ENCODE results near the gene B3GAT3. TPM values are rescaled to one million over a fixed set of nuclear protein-coding genes. Genes with fewer than 3 reads are reported as not detected.

The B3GAT3 gene
- total and polyA plus RNA-seq, 7 donors, result 9.7 to 47.5 (median 16.1) TPM

DNA sequence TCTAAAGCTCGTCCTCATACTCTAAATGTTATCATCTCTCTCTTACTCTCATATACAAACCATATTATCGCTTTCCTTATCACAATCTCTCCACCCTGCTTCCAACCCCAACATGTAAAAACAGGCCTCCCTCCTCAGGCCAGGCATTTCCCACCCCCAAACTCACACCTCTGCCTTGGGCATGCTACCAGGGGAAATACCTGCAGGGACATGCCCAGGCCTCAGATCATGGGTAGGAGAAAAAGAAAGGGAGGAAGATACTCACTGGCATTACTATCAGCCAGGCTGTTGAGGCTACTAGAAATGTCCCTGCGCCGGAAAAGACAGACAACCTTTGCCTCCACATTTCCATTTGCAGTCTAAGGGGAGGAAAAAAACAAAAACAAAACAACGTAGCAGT, 21.9 kb downstream of the B3GAT3 start:
- H3K4me1 ChIP-seq, result peaks cover 0 to 43% (median 39%) of the 10 kb centered on the region in 4 donors
- no peaks in the 10 kb centered on the region for H3K9me3 ChIP-seq
- no peaks in the 10 kb centered on the region for H3K27me3 ChIP-seq
- 53 to 70% methylated on average over 5 of the region's 5 CpGs for WGBS, 2 donors
- peak overlapping the region; percentile 89 to 99 (median 94) for H3K4me3 ChIP-seq
- TF ChIP-seq POLR2A (IDR thresholded peaks at IDR 0.05), result no peak
- no peak for TF ChIP-seq POLR2AphosphoS5 (IDR thresholded peaks at IDR 0.05)
- TF ChIP-seq CTCF (IDR thresholded peaks at IDR 0.05), result no peak
- no peak for TF ChIP-seq EP300 (IDR thresholded peaks at IDR 0.05)
- DNase-seq, result no peak
- peaks cover 30 to 51% (median 35%) of the 10 kb centered on the region in 4 donors for H3K36me3 ChIP-seq
- H3K27ac ChIP-seq, result peak overlapping the region; percentile 94 to 99 (median 97)
- intact Hi-C loops (cut with DNase I), result loop anchor here (5.0 kb wide), 1 partner anchor 48 kb away; no protein-coding TSS in a partner anchor

- no peak for TF ChIP-seq POLR2A (IDR thresholded peaks at IDR 0.05)
- TF ChIP-seq EP300 (IDR thresholded peaks at IDR 0.05), result no peak
- peak in 3 of 4 donors; percentile 69 to 77 (median 76) for TF ChIP-seq POLR2AphosphoS5 (IDR thresholded peaks at IDR 0.05)
- no peak for TF ChIP-seq CTCF (IDR thresholded peaks at IDR 0.05)
- H3K27ac ChIP-seq, result peak overlapping the region; percentile 94 to 99 (median 97)
- peak; percentile 99 for DNase-seq
- H3K27me3 ChIP-seq, result no peaks in the 10 kb centered on the region
- 33 to 44% methylated on average over 7 of the region's 7 CpGs for WGBS, 2 donors
- H3K9me3 ChIP-seq, result no peaks in the 10 kb centered on the region
- H3K36me3 ChIP-seq, result peaks cover 30 to 51% (median 40%) of the 10 kb centered on the region in 4 donors
- H3K4me3 ChIP-seq, result peak overlapping the region in 2 of 4 donors; percentile 89 to 99
- intact Hi-C loops (cut with DNase I), result no loop called here
- peaks cover 0 to 43% (median 39%) of the 10 kb centered on the region in 4 donors for H3K4me1 ChIP-seq
Observed at GRCh38 chr11:62599069-62599696, 22.6 kb downstream of the B3GAT3 start.

- TF ChIP-seq EP300 (IDR thresholded peaks at IDR 0.05) (no peak), CTCF (IDR thresholded peaks at IDR 0.05) (no peak), POLR2AphosphoS5 (IDR thresholded peaks at IDR 0.05) (no peak), POLR2A (IDR thresholded peaks at IDR 0.05) (no peak)
- Histone ChIP-seq H3K9me3 (no peaks in the 10 kb centered on the region), H3K27me3 (no peaks in the 10 kb centered on the region), H3K36me3 (peaks cover 30 to 53% (median 43%) of the 10 kb centered on the region in 4 donors), H3K27ac (no peak overlapping the region), H3K4me3 (no peak overlapping the region), H3K4me1 (peaks cover 0 to 44% (median 41%) of the 10 kb centered on the region in 4 donors)
- intact Hi-C loops (cut with DNase I), result loop anchor here (2.0 kb wide), 1 partner anchor 18 kb away; the partner anchor contains the start of genes EML3 and ROM1
- DNase-seq, result no peak
- 91 to 93% methylated on average over 8 of the region's 8 CpGs for WGBS, 2 donors
Observed at GRCh38 chr11:62595124-62595523, 26.7 kb downstream of the B3GAT3 start.

DNA sequence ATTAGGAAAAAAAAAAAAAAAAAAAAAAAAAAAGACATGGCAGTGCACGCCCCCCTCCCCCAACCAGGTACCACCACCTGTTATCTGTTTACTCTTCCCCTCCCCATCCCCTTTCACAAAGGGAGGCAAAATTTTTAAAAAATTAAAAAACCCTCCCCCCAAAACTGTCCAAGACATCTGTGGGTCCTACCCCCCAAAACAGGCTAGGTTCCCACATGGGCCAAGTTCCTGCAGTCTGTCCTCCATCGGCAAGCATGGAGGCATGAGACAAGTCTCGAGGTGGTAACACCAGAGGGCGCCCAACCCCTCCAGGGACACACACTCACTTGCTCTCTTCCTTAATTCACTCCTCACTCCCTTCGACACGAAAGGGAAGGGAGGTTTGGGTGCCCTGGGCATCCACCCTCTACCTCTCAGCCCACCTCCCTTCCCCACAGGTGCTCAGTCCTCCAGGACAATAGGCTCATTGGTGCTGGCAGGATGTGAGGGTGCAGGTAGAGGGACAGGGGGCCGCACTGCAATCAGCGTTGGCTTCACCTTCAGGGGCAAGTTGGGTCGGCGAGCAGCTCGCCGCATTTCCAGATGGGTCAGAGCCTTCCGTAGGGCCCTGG, 28.2 kb downstream of the B3GAT3 start:
- peak overlapping the region; percentile 91 to 97 (median 97) for H3K27ac ChIP-seq
- 57 to 59% methylated on average over 13 of the region's 13 CpGs for WGBS, 2 donors
- H3K27me3 ChIP-seq, result no peaks in the 10 kb centered on the region
- peak; percentile 90 for DNase-seq
- no peaks in the 10 kb centered on the region for H3K9me3 ChIP-seq
- peaks cover 0 to 35% (median 31%) of the 10 kb centered on the region in 4 donors for H3K4me1 ChIP-seq
- no peak overlapping the region for H3K4me3 ChIP-seq
- no peak for TF ChIP-seq POLR2A (IDR thresholded peaks at IDR 0.05)
- peak; percentile 34 to 53 (median 40) for TF ChIP-seq CTCF (IDR thresholded peaks at IDR 0.05)
- H3K36me3 ChIP-seq, result peaks cover 30 to 56% (median 46%) of the 10 kb centered on the region in 4 donors
- intact Hi-C loops (cut with DNase I), result loop anchor here (2.0 kb wide), 1 partner anchor 19 kb away; the partner anchor contains the start of genes EML3 and ROM1
